ENCODE data around the gene ZNF483.

GRCh38 chr9:111561165-111561719 lies 36.3 kb downstream of the ZNF483 start:
- TF ChIP-seq GATA2 (IDR thresholded peaks at IDR 0.05; ENCODE audit: low read depth, low read length) = no peak
- TF ChIP-seq GATA3 (IDR thresholded peaks at IDR 0.05; ENCODE audit: low read depth, low read length) = no peak
